ENCODE measurements around the gene DEF6. TPM values are rescaled to one million over a fixed set of nuclear protein-coding genes. Genes with fewer than 3 reads are reported as not detected.

The DEF6 gene
- polyA plus RNA-seq, 1 of the 3 experiments (the other 2 are of a cell fraction): 0.13 TPM

DNA sequence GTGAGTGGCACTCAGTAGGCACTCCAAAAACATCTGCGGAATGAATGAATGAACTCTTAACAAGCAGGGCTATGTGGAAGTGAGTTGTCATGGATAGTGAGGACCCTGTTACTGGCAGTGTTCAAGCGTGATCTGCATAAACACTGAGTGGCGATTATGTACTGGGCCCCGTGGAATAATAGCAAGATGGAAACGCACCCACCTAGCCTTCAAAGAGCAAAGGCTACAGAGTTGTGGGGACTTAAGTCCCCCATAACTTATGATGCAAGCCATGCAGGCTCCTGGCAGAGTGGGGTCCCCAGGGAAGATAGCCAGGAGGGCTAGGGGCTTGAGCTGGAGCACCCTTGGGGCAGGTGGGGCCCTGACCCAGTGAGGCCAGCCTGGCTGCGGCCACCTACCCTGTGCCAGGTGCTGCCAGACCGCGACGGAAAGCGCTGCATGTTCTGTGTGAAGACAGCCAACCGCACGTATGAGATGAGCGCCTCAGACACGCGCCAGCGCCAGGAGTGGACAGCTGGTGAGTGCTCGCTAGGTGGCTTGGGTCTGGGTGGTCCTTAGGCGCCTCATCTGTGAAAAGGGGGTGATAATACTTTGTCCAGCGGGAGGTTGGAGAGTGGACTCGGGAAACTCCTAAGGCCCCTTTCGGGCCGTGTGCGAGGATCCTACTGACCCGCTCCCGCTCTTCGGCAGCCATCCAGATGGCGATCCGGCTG, 20.0 kb downstream of the DEF6 start:
- Histone ChIP-seq H2AFZ (ENCODE audit: low read depth) (peak overlapping the region; percentile 96), H3K27ac (ENCODE audit: low read depth in 2 of 2, low read length in 1 of 2) (peak overlapping the region in 1 of 2 experiments; percentile 61; a peak in 2 of 4 replicates), H3K4me1 (ENCODE audit: control insufficient read depth in 1 of 2, insufficient read depth in 2 of 2, low read depth in 1 of 2, low read length in 1 of 2) (peaks cover 0 to 7% of the 10 kb centered on the region in 2 experiments; a peak in 1 of 4 replicates), H3K9ac (peak overlapping the region; percentile 24; the same call in 1 of the 2 replicates), H3K79me2 (ENCODE audit: insufficient read depth) (no peaks in the 10 kb centered on the region), H3K36me3 (replicated peaks in 1 of 2; ENCODE audit: control insufficient read depth in 1 of 2, insufficient read depth in 2 of 2, low read length in 1 of 2) (no peaks in the 10 kb centered on the region), H3K9me3 (no peaks in the 10 kb centered on the region), H3K4me2 (peak overlapping the region; percentile 99), H3F3A (replicated peaks; ENCODE audit: insufficient read depth) (no peaks in the 10 kb centered on the region), H3K9me2 (no peaks in the 10 kb centered on the region), H3K27me3 (ENCODE audit: insufficient read depth) (peaks cover 10% of the 10 kb centered on the region; the same call in 1 of the 2 replicates), H4K20me1 (ENCODE audit: insufficient read depth) (no peaks in the 10 kb centered on the region), H3K4me3 (ENCODE audit: low read depth in 2 of 2, low read length in 1 of 2) (peak overlapping the region; percentile 62 to 71)
- ChIA-PET CTCF (interaction anchor here (0.7 to 4.5 kb wide), 10 partner anchors 10 to 205 kb away, joined by 3 to 23 read pairs (median 4); partner anchors contain the start of gene PPARD), POLR2A (no interaction called here)
- TF ChIP-seq FOXM1 (IDR thresholded peaks at IDR 0.05; ENCODE audit: low read depth) (no peak), FOSL2 (IDR thresholded peaks at IDR 0.05; ENCODE audit: borderline replicate concordance, low read depth) (no peak), TEAD4 (IDR thresholded peaks at IDR 0.05; ENCODE audit: borderline replicate concordance, insufficient read depth) (no peak)
- 68% methylated on average over 6 of the region's 28 CpGs for WGBS (ENCODE audit: low lambda C conversion rate)
- DNase-seq: no peak

DNA sequence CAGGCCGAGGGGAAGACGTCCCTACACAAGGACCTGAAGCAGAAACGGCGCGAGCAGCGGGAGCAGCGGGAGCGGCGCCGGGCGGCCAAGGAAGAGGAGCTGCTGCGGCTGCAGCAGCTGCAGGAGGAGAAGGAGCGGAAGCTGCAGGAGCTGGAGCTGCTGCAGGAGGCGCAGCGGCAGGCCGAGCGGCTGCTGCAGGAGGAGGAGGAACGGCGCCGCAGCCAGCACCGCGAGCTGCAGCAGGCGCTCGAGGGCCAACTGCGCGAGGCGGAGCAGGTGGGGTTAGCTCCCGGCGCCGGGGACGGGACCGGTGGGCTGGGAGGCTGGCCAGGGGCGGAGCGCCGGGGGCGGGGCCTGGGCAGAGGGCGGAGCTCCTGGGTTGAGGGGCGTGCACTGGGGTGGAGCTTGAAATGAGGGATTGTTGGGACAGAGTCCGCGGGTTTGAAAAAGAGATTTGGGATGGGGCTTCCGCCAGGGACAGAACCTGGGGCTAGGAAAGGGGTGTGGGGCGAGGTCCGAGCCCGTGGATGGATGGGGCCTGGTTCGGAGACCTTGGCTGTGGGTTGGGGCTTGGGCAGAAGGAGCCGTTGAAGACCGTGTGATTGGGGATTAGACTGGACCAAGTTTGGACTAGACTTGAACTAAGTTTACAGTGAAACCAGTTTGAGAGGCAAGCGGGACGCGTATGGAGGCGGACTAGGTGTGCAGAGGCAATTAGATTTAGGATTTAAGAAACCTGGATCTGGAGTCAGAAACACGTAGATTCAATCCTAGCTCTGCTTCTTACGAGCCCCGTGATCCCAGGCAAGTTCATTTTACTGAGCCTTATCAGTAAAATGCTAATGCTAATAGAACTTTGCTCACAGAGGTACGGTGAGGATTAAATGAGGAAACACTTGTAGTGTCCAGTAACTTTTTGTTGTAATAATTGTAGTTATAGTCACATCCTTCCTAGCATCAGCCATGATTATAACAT, 20.9 kb downstream of the DEF6 start:
- Histone ChIP-seq H3K4me2 (peak overlapping the region; percentile 99), H3K27ac (ENCODE audit: low read depth in 2 of 2, low read length in 1 of 2) (peak overlapping the region in 1 of 2 experiments; percentile 61; a peak in 2 of 4 replicates), H3K9ac (peak overlapping the region; percentile 57; the same call in 1 of the 2 replicates), H3K4me1 (ENCODE audit: control insufficient read depth in 1 of 2, insufficient read depth in 2 of 2, low read depth in 1 of 2, low read length in 1 of 2) (peaks cover 0 to 7% of the 10 kb centered on the region in 2 experiments; a peak in 1 of 4 replicates), H2AFZ (ENCODE audit: low read depth) (peak overlapping the region; percentile 96), H3K27me3 (ENCODE audit: insufficient read depth) (peaks cover 10% of the 10 kb centered on the region; the same call in 1 of the 2 replicates), H3K9me3 (no peaks in the 10 kb centered on the region), H3K36me3 (replicated peaks in 1 of 2; ENCODE audit: control insufficient read depth in 1 of 2, insufficient read depth in 2 of 2, low read length in 1 of 2) (no peaks in the 10 kb centered on the region), H4K20me1 (ENCODE audit: insufficient read depth) (no peaks in the 10 kb centered on the region), H3K4me3 (ENCODE audit: low read depth in 2 of 2, low read length in 1 of 2) (peak overlapping the region; percentile 62 to 71), H3K79me2 (ENCODE audit: insufficient read depth) (no peaks in the 10 kb centered on the region), H3F3A (replicated peaks; ENCODE audit: insufficient read depth) (no peaks in the 10 kb centered on the region), H3K9me2 (no peaks in the 10 kb centered on the region)
- ChIA-PET CTCF (interaction anchor here (0.7 to 4.5 kb wide), 11 partner anchors 9 to 205 kb away, joined by 3 to 23 read pairs (median 4); partner anchors contain the start of gene PPARD), POLR2A (no interaction called here)
- peak; percentile 99 for DNase-seq
- WGBS (ENCODE audit: low lambda C conversion rate): 7% methylated on average over 37 of the region's 55 CpGs
- TF ChIP-seq, protein P1, sequence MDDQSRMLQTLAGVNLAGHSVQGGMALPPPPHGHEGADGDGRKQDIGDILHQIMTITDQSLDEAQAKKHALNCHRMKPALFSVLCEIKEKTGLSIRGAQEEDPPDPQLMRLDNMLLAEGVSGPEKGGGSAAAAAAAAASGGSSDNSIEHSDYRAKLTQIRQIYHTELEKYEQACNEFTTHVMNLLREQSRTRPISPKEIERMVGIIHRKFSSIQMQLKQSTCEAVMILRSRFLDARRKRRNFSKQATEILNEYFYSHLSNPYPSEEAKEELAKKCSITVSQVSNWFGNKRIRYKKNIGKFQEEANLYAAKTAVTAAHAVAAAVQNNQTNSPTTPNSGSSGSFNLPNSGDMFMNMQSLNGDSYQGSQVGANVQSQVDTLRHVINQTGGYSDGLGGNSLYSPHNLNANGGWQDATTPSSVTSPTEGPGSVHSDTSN (IDR thresholded peaks at IDR 0.05): no peak
- TF ChIP-seq, protein P2, sequence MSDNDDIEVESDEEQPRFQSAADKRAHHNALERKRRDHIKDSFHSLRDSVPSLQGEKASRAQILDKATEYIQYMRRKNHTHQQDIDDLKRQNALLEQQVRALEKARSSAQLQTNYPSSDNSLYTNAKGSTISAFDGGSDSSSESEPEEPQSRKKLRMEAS (IDR thresholded peaks at IDR 0.05; ENCODE audit: low read depth): peak; percentile 66; the same call in 1 of the 2 replicates
- TF ChIP-seq NRF1 (IDR thresholded peaks at IDR 0.05; ENCODE audit: low read depth, low read length) (peak; percentile 51), FOXJ3 (CRISPR knock-in tag; IDR thresholded peaks at IDR 0.05) (no peak), JUND (IDR thresholded peaks at IDR 0.05) (no peak), MXI1 (IDR thresholded peaks at IDR 0.05; ENCODE audit: low read depth, low read length) (0 out of 2 replicates have a peak, but pooled peaks have one; percentile 60), EP300 (IDR thresholded peaks at IDR 0.05; ENCODE audit: borderline replicate concordance in 1 of 2, low read depth in 1 of 2, low read length in 1 of 2) (no peak), CHD2 (IDR thresholded peaks at IDR 0.05; ENCODE audit: low read length, partially characterized antibody) (no peak), EZH2phosphoT487 (IDR thresholded peaks at IDR 0.05; ENCODE audit: borderline replicate concordance, low read depth) (no peak), FOSL2 (IDR thresholded peaks at IDR 0.05; ENCODE audit: borderline replicate concordance, low read depth) (no peak), GABPA (IDR thresholded peaks at IDR 0.05; ENCODE audit: low read depth) (no peak), RFX5 (IDR thresholded peaks at IDR 0.05; ENCODE audit: low read length) (no peak), TAF1 (IDR thresholded peaks at IDR 0.05; ENCODE audit: borderline replicate concordance, low read depth, low read length) (0 out of 2 replicates have a peak, but pooled peaks have one; percentile 34), POLR2AphosphoS5 (IDR thresholded peaks at IDR 0.05; ENCODE audit: low read depth, low read length) (no peak)
- TF ChIP-seq, protein P3, sequence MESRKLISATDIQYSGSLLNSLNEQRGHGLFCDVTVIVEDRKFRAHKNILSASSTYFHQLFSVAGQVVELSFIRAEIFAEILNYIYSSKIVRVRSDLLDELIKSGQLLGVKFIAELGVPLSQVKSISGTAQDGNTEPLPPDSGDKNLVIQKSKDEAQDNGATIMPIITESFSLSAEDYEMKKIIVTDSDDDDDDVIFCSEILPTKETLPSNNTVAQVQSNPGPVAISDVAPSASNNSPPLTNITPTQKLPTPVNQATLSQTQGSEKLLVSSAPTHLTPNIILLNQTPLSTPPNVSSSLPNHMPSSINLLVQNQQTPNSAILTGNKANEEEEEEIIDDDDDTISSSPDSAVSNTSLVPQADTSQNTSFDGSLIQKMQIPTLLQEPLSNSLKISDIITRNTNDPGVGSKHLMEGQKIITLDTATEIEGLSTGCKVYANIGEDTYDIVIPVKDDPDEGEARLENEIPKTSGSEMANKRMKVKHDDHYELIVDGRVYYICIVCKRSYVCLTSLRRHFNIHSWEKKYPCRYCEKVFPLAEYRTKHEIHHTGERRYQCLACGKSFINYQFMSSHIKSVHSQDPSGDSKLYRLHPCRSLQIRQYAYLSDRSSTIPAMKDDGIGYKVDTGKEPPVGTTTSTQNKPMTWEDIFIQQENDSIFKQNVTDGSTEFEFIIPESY (IDR thresholded peaks at IDR 0.05; ENCODE audit: borderline replicate concordance, low read depth): no peak
